ENCODE data around the gene ACAP3.

The ACAP3 gene

DNA sequence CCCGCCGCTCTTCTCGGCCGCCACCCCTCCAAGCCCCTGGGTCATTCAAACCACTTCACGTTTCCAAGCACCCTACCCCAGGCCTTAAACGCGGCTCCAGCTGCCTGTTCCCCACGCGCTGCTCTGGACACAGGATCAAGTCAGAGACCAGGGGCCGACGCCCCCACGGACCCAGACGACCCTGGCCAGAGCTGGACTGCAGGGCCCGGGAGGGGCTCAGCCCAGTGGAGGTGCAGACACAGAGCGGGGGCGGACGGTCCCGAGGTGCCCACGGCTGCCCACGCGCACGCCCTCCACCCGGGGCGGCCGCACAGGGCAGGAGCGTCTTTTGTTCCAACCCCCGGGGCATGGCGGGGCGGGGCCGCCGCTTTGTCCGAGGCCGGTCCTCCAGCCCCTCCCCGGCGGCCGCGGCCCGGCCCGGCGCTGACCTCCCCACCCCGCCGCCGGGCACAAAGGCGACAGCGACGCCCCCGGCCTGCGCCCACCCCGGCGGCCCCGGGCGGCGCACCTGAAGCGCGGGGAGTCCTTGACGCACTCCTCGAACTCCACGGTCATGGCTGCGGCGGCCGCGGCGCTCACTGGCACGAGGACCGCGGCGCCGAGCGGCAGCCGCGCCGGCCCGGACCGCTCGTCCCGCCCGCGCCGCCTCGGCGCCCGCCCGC lies 338 bp downstream of the ACAP3 start:
- H3K4me3 ChIP-seq (replicated peaks; ENCODE audit: low read depth, low read length), result peak overlapping the region; percentile 84
- TF ChIP-seq, protein P1, sequence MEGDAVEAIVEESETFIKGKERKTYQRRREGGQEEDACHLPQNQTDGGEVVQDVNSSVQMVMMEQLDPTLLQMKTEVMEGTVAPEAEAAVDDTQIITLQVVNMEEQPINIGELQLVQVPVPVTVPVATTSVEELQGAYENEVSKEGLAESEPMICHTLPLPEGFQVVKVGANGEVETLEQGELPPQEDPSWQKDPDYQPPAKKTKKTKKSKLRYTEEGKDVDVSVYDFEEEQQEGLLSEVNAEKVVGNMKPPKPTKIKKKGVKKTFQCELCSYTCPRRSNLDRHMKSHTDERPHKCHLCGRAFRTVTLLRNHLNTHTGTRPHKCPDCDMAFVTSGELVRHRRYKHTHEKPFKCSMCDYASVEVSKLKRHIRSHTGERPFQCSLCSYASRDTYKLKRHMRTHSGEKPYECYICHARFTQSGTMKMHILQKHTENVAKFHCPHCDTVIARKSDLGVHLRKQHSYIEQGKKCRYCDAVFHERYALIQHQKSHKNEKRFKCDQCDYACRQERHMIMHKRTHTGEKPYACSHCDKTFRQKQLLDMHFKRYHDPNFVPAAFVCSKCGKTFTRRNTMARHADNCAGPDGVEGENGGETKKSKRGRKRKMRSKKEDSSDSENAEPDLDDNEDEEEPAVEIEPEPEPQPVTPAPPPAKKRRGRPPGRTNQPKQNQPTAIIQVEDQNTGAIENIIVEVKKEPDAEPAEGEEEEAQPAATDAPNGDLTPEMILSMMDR (IDR thresholded peaks at IDR 0.05; ENCODE audit: insufficient read depth, low read length, poor library complexity, severe bottlenecking), result no peak
- DNase-seq (ENCODE audit: extremely low read depth, insufficient read length), result no peak
- peaks cover 11% of the 10 kb centered on the region for H3K36me3 ChIP-seq (ENCODE audit: control insufficient read depth, insufficient read depth, low read length)
- no peaks in the 10 kb centered on the region for H3K27me3 ChIP-seq (replicated peaks; ENCODE audit: control insufficient read depth, insufficient read depth, low read length)

DNA sequence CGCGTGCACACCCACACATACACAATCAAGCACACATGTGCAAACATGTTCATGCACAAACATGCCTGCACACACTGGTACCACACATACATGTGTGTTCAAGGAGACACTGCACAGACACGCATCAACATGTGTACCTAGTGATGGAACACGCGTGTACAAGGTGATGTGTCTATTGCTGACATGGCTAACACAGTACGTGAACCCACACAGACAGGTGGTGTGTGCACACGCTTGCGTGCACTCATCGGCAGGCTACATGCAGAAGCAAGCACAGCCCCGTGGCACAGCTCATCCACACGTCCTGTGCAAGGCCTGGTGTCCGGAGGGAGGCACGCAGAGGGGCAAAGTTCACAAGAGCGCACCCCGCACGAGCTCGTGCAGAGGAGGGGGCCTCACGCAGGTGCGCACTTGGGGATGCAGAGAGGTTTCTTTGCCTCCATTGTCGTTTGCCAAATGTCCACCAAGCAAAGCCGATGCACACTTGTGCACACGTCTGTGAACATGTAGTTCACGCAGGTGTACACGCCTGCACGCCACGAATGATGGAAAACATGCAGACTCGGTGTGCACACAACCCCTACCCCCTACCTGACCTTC lies 969 bp downstream of the ACAP3 start:
- H3K27me3 ChIP-seq (replicated peaks; ENCODE audit: control insufficient read depth, insufficient read depth, low read length), result no peaks in the 10 kb centered on the region
- DNase-seq (ENCODE audit: extremely low read depth, insufficient read length), result no peak
- peaks cover 9% of the 10 kb centered on the region for H3K36me3 ChIP-seq (ENCODE audit: control insufficient read depth, insufficient read depth, low read length)
- TF ChIP-seq, protein P1 (IDR thresholded peaks at IDR 0.05; ENCODE audit: insufficient read depth, low read length, poor library complexity, severe bottlenecking), result no peak
- peak overlapping the region; percentile 84 for H3K4me3 ChIP-seq (replicated peaks; ENCODE audit: low read depth, low read length)

DNA sequence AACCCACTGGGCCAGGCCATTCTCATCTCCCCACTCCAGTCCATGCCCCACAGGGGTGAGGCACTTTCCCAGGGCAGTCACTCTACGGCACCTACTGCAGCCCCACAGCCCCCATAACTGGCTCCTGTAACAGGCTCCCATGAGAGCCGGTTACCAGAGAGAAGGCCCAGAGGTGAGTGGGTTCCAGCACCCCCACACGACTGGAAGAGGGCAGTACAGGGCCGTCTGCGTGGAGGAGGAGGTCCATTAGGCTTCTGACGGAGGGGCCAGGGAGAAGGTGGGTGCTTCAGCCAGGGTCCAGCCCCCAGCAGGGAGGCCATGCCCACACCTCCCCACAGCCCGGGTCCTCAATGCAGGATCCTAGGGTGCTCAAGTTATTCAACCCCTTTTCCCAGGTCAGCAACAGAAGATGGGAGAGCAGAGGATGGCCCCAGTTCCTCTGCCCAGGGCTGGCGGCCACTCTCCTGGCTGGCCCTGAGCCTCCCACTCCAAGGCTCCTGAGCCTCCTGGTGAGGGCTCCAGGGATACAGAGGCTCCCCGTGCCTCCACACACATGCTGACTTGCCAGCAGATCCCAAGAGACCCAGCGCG lies 1.6 kb downstream of the ACAP3 start:
- peak overlapping the region; percentile 84 for H3K4me3 ChIP-seq (replicated peaks; ENCODE audit: low read depth, low read length)
- DNase-seq (ENCODE audit: extremely low read depth, insufficient read length), result no peak
- peaks cover 5% of the 10 kb centered on the region for H3K36me3 ChIP-seq (ENCODE audit: control insufficient read depth, insufficient read depth, low read length)
- TF ChIP-seq, protein P1 (IDR thresholded peaks at IDR 0.05; ENCODE audit: insufficient read depth, low read length, poor library complexity, severe bottlenecking), result peak; percentile 34
- H3K27me3 ChIP-seq (replicated peaks; ENCODE audit: control insufficient read depth, insufficient read depth, low read length), result no peaks in the 10 kb centered on the region

DNA sequence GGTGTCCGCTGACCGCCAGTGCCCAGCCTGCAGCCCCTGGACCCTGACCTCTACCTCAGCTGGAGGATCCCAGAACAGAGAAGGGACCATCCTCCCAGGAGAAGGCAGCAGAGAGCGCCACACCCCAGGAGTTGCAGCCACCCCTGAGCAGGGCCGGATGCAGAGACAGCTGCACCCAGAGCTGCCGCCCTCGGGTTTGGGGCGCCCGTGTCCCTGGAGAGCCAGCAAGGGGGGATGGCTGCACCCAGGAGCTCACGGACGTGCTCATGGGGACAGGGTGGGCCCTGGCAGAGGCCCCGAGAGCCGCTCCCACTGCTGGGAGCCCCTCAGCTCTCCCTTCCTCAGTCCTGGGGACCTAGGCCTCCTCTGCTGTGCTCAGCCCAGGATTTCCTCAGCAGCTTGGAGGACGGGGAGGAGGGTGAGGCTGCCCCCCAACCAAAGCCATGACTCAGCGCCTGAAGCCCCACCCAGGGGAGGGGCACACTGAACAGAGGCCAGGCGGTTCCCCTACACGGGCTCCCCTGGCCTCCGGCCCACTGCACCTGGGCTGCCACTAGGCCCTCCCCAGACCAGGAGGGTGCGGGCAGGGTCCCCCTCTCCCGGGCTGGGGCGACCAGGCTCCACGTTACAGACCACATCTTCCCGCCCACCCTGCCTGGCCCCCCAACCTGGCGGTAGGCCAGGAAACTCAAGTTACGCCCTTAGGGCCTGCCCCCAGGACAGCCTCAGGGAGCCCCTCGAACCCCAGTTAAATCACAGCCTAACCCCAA lies 2.2 kb downstream of the ACAP3 start:
- H3K27me3 ChIP-seq (replicated peaks; ENCODE audit: control insufficient read depth, insufficient read depth, low read length), result no peaks in the 10 kb centered on the region
- TF ChIP-seq, protein P1 (IDR thresholded peaks at IDR 0.05; ENCODE audit: insufficient read depth, low read length, poor library complexity, severe bottlenecking), result peak; percentile 31
- DNase-seq (ENCODE audit: extremely low read depth, insufficient read length), result peak; percentile 84
- H3K4me3 ChIP-seq (replicated peaks; ENCODE audit: low read depth, low read length), result peak overlapping the region; percentile 84
- H3K36me3 ChIP-seq (ENCODE audit: control insufficient read depth, insufficient read depth, low read length), result peaks cover 3% of the 10 kb centered on the region

DNA sequence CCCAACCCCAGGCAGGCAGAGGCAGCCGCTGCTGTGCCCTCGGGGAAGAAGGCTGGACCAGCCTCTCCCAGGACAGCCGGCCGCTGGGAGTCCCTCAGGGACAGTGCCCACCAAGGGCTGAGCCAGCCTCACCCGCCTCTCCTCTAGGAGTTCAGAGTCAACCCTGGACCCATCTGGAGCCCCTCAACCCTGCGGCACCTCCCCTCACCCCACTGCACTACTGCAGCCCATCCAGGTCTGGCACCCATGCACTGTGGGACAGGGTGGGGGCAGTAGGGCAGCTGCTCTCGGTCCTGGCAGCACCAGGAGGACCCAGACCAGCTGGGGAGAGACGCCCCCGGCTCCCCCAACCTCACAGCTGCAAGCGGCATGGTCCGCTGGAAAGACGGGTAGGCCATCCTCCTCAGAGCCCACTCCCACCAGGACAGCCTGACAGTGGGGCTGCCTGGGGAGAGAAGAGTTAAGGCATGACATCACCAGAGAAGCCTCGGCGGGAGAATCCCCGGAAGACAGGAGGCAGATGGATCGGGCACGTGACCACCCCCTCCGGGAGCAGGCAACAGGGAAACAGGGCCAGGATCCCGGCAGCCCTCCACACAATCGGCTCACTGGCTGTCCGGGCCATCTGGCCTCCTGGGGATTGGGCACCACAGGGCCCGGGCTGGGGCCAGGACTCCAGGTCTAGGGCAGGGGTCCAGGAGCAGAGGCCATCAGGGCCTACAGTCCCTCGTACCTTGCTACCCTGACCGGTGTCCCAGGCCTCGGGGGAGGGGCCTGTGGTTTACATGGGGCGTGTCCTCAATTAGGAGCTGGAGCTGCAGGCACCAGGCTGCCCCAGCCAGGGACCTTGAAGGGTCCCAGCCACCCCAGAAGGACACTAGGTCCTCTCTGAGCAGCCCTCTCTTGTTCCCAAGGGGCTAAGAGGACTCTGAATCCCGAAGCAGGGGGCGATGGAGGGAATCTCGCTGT lies 3.1 kb downstream of the ACAP3 start:
- DNase-seq (ENCODE audit: extremely low read depth, insufficient read length), result no peak
- TF ChIP-seq, protein P1 (IDR thresholded peaks at IDR 0.05; ENCODE audit: insufficient read depth, low read length, poor library complexity, severe bottlenecking), result no peak
- Histone ChIP-seq H3K4me3 (replicated peaks; ENCODE audit: low read depth, low read length) (peak overlapping the region; percentile 84; the same call in 1 of the 2 replicates), H3K36me3 (ENCODE audit: control insufficient read depth, insufficient read depth, low read length) (no peaks in the 10 kb centered on the region), H3K27me3 (replicated peaks; ENCODE audit: control insufficient read depth, insufficient read depth, low read length) (no peaks in the 10 kb centered on the region)
